GM04503 (cell line): ENCODE results near the gene EVA1B.

ENCODE experiments used
- DNase-seq: peaks from one replicate; pipeline ENCODE4 v3.0.0-alpha.2; 2012; ENCODE audit warnings: low read depth

Gene EVA1B

DNA sequence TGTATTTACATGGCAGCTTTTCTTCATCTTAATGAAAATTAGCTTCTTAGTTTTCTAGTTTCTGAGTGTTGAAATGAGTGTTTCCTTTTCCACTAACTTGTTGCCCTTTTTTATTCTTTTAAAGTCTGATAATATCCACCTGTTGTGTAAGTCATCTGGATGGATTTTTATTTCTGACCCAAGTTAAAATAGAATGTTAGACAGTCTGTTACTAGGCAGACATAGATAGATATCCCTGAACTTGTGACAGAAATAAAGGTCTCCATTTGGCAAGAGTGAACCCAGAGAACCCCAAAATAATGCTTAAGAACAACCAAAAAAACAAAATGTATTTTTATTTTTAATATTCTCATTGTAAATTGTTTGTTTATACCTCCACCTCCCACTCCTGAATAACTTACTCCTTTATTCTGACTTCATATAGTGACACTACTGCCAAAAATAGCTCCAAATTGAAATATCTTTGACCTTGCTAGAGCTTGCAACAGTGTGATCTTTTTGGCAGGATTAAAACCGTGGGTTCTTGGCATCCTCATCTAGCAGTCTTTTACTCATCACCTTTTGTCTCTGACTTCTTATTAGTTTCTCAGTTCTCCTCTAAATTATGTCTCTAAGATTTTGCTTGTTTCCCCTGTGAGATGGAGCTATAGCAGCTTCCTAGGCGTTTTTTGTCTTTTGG lies 44.2 kb downstream of the EVA1B start:
- DNase-seq, result no peak

GRCh38 chr1:36276688-36277087 lies 46.8 kb downstream of the EVA1B start:
- no peak for DNase-seq

DNA sequence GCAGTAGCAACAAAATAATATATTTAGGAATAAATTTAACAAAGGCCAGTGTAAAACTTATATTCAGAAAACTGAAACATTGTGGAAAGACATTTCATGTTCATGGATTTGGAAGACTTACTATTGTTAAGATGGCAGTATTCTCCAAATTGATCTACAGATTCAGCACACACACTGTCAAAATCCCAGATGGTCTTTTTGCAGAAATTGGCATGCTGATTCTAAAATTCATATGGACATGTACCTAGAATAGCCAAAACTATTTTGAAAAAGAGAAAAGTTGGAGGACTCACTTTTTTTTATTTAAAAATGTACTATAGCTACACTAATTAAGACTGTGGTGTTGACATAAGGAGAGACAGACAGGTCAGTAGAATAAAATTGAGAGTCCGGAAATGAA lies 49.2 kb downstream of the EVA1B start:
- DNase-seq, result no peak

DNA sequence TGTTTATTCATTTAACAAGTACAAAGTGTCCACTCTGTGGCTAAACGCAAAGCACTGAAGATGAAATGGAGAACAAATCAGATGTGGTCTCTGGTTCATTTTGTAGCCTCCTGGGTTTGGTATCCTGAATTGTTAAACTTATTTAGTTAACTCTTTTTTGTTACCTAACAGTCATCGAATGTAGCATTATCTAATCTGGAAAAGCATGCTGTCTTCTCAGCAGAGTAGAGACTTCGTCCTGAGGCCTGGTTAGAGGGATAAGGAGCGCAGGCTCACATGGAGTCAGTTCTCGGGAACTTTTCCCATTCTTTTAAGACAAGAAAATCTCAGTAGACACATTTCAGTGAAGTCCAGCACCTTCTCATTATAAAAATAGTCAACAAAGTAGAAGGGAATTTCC lies 50.4 kb downstream of the EVA1B start:
- no peak for DNase-seq
